NCI-H2227 (cell line): ENCODE measurements around the gene ECHS1.
A peak's percentile ranks its signal among the peaks of the same experiment; 100 is the strongest.
"Not testable (repeated sequence)": the region's sequence is repeated elsewhere in the genome, so short reads cannot be mapped to it uniquely, and the experiment has no call there.

Experiments used
- DNase-seq: peaks from one replicate; lab custom pipeline; 2025; ENCODE audit not compliant: unreplicated experiment; lab: John Stamatoyannopoulos, UW

ECHS1 gene

GRCh38 chr10:133325440-133326222 is 47.5 kb downstream of the ECHS1 start:
- peak; percentile 46 for DNase-seq

GRCh38 chr10:133324857-133325260 is 48.3 kb downstream of the ECHS1 start:
- peak; percentile 57 for DNase-seq

- DNase-seq = peak; percentile 86
Observed at GRCh38 chr10:133324198-133324792, 48.9 kb downstream of the ECHS1 start.

- DNase-seq = not testable (repeated sequence)
Observed at GRCh38 chr10:133322064-133322709, 51.0 kb downstream of the ECHS1 start.

DNA sequence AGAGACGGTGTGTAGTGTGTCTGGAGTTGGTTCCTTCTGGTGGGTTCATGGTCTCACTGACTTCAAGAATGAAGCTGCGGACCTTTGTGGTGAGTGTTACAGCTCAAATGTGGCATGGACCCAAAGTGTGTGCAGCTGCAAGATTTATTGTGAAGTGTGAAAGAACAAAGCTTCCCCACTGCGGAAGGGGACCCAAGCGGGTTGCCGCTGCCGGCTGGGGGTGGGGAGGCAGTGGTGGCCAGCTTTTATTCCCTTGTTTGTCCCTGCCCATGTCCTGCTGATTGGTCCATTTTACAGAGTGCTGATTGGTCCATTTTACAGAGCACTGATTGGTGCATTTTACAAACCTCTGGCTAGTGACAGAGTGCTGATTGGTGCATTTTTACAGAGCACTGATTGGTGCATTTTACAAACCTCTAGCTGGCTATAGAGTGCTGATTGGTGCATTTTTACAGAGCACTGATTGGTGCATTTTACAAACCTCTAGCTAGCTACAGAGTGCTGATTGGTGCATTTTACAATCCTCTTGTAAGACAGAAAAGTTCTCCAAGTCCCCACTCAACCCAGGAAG is 52.2 kb downstream of the ECHS1 start:
- not testable (repeated sequence) for DNase-seq

GRCh38 chr10:133318494-133319127 is 54.5 kb downstream of the ECHS1 start:
- peak; percentile 82 for DNase-seq

DNA sequence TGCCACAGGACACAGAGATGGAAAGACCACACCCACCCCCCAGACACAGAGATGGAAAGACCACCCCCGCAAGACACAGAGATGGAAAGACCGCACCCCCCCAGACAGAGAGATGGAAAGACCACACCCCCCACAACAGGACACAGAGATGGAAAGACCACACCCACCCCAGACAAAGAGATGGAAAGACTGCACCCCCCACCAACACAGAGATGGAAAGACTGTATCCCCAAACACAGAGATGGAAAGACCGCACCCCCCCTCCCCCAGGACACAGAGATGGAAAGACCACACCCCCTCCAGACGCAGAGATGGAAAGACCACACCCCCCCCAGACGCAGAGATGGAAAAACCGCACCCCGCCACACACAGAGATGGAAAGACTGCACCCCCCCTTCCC is 56.4 kb downstream of the ECHS1 start:
- no peak for DNase-seq

DNA sequence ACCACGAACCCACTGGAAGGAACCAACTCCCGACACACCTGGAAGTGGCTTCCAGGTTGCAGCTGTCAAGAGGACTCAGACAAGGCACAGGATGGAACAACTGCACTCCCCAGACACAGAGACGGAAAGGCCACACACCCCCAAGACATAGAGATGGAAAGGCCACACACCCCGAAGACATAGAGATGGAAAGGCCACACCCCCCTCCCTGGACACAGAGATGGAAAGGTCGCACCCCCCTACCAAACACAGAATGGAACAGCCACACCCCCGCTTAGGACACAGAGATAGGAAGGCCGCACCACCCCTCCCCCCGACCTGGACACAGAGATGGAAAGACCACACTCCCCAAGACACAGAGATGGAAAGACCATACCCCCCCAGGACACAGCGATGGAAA is 56.9 kb downstream of the ECHS1 start:
- DNase-seq = no peak

GRCh38 chr10:133315847-133316246 is 57.3 kb downstream of the ECHS1 start:
- DNase-seq = no peak

DNA sequence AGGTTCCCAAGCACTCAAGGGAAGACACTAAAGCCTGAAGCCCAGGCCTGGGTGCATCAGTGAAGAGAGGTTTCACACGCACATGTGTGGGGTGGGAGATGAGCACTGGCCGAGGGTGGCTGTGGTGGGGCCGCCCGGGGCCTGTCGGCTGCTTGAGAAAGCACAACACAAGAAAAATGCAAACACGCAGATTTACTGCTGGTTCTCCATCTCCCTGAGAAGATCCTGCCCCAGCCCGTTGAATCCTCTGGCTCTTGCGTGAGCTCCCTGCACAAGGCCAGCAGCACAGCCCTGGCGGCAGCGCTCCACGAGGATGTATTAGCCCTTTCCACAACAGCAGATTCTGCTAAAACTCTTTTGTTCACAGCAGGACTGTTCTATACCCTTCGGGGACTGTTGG is 58.2 kb downstream of the ECHS1 start:
- no peak for DNase-seq

GRCh38 chr10:133313192-133313591 is 60.0 kb downstream of the ECHS1 start:
- no peak for DNase-seq

DNA sequence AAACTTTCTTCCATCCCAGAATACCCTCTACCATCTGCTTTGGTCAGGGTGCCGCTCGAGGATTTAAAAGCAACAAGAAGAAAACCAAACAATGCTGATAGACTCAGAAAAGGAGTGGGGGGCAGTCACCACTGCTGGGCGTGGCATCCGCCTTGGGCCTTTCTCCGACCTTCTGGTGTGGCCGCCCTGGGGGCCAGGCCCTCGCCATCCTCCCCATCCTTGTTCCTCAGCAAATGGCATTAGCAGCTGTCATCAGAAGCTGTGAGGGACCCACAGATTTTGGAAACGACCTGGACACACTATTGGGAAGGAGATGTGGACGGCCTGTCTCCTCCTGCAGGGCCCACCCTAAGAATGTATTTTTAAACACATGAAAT is 60.4 kb downstream of the ECHS1 start:
- DNase-seq = no peak
